GM21786 (cell line): Measurements from ENCODE around the gene POP7.
A peak's percentile ranks its signal among the peaks of the same experiment; 100 is the strongest.
"Not testable (repeated sequence)": the region's sequence is repeated elsewhere in the genome, so short reads cannot be mapped to it uniquely, and the experiment has no call there.

Source experiments
- ATAC-seq: cut with Tn5 transposase; IDR thresholded peaks from one replicate; pipeline ENCODE4 v1.9.1; 2021; ENCODE audit not compliant: unreplicated experiment

Gene POP7

DNA sequence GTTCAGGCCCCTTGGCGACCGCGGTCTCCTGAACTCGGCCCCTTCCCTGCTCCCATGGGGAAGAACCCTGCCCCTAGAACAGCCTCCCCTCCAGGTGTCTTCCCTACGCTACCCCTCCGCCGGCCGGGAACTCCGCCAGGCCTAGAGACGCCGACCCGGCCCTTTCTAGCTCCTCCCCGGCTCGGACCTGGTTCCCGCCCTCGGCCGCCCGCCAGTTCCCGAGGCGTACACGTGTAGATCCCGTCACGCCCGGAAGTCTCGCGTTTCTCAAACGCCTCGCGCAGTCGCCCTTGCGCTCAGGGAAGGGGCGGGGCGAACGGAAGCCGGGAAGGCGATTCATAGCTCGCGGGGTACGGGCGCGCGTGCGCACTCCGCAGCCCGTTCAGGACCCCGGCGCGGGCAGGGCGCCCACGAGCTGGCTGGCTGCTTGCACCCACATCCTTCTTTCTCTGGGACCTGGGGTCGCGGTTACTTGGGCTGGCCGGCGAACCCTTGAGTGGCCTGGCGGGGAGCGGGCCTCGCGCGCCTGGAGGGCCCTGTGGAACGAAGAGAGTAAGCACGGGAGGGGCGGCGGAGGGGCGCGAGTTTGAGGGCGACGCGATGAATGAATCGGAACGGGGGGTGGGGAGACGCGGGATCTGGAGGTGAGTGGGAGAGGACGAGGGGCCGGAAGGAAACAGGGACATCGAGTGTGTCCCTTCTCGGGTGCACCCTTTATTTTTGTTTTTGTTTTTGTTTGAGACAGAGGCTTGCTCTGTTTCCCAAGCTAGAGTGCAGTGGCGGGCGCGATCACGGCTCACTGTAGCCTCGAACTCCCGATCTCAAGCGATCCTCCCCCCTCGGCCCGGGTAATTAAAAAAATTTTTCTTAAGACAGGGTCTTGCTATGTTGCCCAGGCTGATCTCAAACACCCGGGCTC lies at the start of gene POP7:
Gene POP7 (plus strand): TSS at position 369 of the 919 bp plus-strand sequence. CDS start 710 bp downstream, outside the sequence.
- peak; percentile 87 for ATAC-seq

DNA sequence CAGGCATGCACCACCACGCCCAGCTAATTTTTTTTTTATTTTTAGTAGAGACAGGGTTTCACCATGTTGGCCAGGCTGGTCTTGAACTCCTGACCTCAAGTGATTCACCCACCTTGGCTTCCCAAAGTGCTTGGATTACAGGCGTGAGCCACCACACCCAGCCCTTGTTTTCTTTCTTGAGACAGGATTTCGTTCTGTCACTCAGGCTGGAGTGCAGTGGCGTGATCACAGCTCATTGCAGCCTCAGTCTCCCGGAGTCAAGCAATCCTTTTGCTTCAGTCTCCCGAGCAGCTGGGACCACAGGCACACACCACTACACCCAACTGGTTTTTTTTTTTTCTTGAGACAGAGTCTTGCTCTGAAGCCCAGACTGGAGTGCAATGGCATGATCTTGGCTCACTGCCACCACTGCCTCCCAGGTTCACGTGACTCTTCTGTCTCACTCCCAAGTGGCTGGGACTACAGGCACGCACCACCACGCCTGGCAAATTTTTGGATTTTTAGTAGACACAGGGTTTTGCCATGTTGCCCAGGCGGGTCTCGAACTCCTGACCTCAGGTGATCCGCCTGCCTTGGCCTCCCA lies 43.6 kb upstream of the POP7 start:
- ATAC-seq, result not testable (repeated sequence)

- no peak for ATAC-seq
Measured at GRCh38 chr7:100665168-100665726, 40.7 kb upstream of the POP7 start.

- no peak for ATAC-seq
Measured at GRCh38 chr7:100667331-100668068, 38.4 kb upstream of the POP7 start.

DNA sequence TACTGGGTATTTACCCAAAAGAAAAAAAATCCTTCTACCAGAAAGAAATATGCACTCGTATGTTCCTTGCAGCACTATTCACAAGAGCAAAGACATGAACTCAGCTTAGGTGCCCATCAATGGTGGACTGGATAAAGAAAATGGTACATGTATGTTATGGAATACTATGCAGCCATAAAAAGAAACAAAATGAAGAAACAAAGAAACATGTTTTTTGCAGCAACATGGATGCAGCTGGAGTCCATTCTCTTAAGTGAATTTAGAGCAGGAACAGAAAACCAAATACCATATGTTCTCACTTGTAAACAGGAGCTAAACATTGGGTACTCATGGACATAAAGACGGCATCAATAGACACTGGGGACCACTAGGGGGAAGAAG lies 37.9 kb upstream of the POP7 start:
- no peak for ATAC-seq

- not testable (repeated sequence) for ATAC-seq
Measured at GRCh38 chr7:100669106-100669505, 36.8 kb upstream of the POP7 start.

- no peak for ATAC-seq
Measured at GRCh38 chr7:100670074-100670473, 35.8 kb upstream of the POP7 start.

GRCh38 chr7:100671353-100672327 lies 34.3 kb upstream of the POP7 start:
- no peak for ATAC-seq

GRCh38 chr7:100673302-100673941 lies 32.5 kb upstream of the POP7 start, which contains the start of gene GNB2:
Gene GNB2, plus strand, starts transcription at chr7:100673740. Its CDS starts 2,526 bp downstream, at chr7:100676266.
- ATAC-seq, result peak; percentile 57

GRCh38 chr7:100673942-100674410 lies 31.9 kb upstream of the POP7 start:
- ATAC-seq, result no peak

GRCh38 chr7:100674411-100675104 lies 31.4 kb upstream of the POP7 start:
- no peak for ATAC-seq

DNA sequence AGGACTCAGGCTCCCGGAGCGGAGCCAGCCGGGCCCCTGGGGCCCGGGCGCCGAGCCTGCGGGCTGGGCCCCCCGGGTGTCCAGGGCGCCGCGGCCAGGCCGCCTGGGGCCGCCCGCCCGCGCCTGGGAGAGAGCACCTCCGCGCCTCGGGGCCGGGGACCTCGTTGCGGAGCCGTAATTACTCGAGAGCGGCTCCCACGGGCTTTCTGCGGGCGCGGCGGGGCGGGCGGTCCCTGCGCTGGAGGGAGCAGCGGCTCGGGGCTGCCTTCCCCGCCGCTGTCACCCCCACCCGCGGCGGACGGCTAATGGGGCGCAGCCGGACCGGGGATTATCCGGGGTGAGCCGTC lies 30.8 kb upstream of the POP7 start:
- no peak for ATAC-seq

DNA sequence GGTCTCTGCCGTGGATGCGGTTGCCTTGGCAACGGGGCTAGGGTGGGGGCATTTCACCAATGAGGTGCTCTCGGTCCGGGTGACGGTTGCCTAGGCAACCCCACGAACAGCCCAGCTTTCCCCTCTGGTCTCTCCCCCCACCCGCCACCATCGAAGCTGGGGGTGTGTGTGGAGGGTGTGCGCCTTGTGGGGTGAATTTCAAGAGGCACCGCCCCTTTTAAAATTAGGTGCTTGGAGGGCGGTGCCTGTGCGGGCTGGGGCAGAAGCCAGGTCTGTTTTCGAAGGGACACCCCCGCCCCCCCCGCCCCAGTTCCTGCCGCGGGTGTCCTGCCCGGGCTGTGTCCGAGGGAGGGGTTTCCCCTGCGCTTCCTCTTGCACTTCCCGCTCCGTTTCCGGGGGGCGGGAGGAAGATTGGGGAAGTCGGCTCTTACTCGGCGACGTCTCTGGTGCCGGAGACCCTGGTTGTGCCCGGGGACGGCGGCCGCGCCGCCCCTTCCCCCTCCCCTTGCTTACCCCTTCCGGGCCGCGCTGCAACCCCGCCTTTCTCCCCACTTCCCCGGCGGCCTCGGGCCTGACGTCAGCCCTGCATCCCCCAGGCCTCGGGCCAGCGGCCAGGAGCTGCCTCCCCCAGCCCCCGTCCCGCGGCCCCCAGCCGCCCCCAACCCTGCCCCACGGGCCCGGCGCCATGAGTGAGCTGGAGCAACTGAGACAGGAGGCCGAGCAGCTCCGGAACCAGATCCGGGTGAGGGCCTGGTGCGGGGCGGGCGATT lies 30.2 kb upstream of the POP7 start:
- peak; percentile 39 for ATAC-seq

GRCh38 chr7:100676501-100677306 lies 29.2 kb upstream of the POP7 start:
- ATAC-seq, result no peak

GRCh38 chr7:100677308-100678267 lies 28.3 kb upstream of the POP7 start:
- no peak for ATAC-seq

DNA sequence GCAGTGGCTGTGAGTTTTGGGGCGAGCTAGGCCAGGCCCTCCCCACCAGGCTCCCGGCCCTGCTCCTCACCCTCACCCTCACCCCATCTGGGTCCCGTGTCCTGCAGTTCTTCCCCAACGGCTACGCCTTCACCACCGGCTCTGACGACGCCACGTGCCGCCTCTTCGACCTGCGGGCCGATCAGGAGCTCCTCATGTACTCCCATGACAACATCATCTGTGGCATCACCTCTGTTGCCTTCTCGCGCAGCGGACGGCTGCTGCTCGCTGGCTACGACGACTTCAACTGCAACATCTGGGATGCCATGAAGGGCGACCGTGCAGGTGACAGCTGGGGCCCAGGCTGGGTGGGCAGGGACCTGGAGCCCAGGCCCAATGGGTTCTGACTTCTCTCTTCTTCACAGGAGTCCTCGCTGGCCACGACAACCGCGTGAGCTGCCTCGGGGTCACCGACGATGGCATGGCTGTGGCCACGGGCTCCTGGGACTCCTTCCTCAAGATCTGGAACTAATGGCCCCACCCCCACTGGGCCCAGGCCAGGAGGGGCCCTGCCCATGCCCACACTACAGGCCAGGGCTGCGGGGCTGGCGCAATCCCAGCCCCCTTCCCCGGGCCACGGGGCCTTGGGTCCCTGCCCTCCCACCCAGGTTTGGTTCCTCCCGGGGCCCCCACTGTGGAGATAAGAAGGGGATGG lies 27.5 kb upstream of the POP7 start:
- no peak for ATAC-seq
